GM18858 (cell line): ENCODE measurements around the gene RNU7-1.

Experiments
- ATAC-seq: cut with Tn5 transposase; IDR thresholded peaks from one replicate; pipeline ENCODE4 v1.9.1; 2021; ENCODE audit not compliant: unreplicated experiment

Gene RNU7-1

GRCh38 chr12:6917491-6918231, 26.0 kb upstream of the RNU7-1 start:
- no peak for ATAC-seq

GRCh38 chr12:6919588-6919987, 24.0 kb upstream of the RNU7-1 start:
- no peak for ATAC-seq

GRCh38 chr12:6921539-6921938, 22.1 kb upstream of the RNU7-1 start:
- no peak for ATAC-seq

GRCh38 chr12:6921996-6922946, 21.3 kb upstream of the RNU7-1 start:
- ATAC-seq, result no peak

GRCh38 chr12:6923003-6923732, 20.4 kb upstream of the RNU7-1 start:
- no peak for ATAC-seq

- no peak for ATAC-seq
Observed at GRCh38 chr12:6923851-6924250, 19.8 kb upstream of the RNU7-1 start.

- ATAC-seq, result no peak
Observed at GRCh38 chr12:6925239-6925539, 18.4 kb upstream of the RNU7-1 start.

GRCh38 chr12:6925540-6926279, 17.9 kb upstream of the RNU7-1 start:
- no peak for ATAC-seq

- no peak for ATAC-seq
Observed at GRCh38 chr12:6927379-6928021, 16.1 kb upstream of the RNU7-1 start, which contains the start of gene ATN1. ATN1 (plus strand) TSS chr12:6927959; CDS start chr12:6934002, 6,043 bp downstream.

- no peak for ATAC-seq
Observed at GRCh38 chr12:6928022-6928702, 15.5 kb upstream of the RNU7-1 start.

- ATAC-seq, result no peak
Observed at GRCh38 chr12:6928703-6929407, 14.8 kb upstream of the RNU7-1 start.

- ATAC-seq, result no peak
Observed at GRCh38 chr12:6929466-6930452, 13.9 kb upstream of the RNU7-1 start.

GRCh38 chr12:6932766-6933165, 10.8 kb upstream of the RNU7-1 start:
- ATAC-seq, result no peak

- ATAC-seq, result no peak
Observed at GRCh38 chr12:6934110-6934509, 9.5 kb upstream of the RNU7-1 start.

- ATAC-seq, result no peak
Observed at GRCh38 chr12:6935371-6936193, 8.0 kb upstream of the RNU7-1 start.

- ATAC-seq, result no peak
Observed at GRCh38 chr12:6936194-6936635, 7.4 kb upstream of the RNU7-1 start.
